Left lung (tissue), 10 donors: Measurements from ENCODE around the gene PRODH2. TPM values are rescaled to one million over a fixed set of nuclear protein-coding genes. Genes with fewer than 3 reads are reported as not detected.

Source experiments
- ATAC-seq: fragments of 200-7000 bp; cut with Tn5 transposase; one replicate; pipeline ENCODE4 v1.9.1; 2020; ENCODE audit warnings: moderate library complexity
- DNase-seq, 4 donors: peaks; one replicate each; pipeline ENCODE4 v3.0.0-alpha.2; 2013 to 2020
- H3K27ac ChIP-seq, 2 donors: fragments of 200-600 bp; sonication (generic) in 1 of 2; one replicate each; pipeline versions ENCODE4 v1.5.0 to v1.8.0; 2020 to 2021
- H3K27me3 ChIP-seq, 2 donors: fragments of 200-600 bp; sonication (generic) in 1 of 2; one replicate each; pipeline versions ENCODE4 v1.5.0 to v1.8.0; 2020 to 2021
- H3K36me3 ChIP-seq, 2 donors: fragments of 200-600 bp; sonication (generic) in 1 of 2; one replicate each; pipeline versions ENCODE4 v1.5.0 to v1.8.0; 2020 to 2021
- H3K4me1 ChIP-seq, 2 donors: fragments of 200-600 bp; one replicate each; pipeline ENCODE4 v1.8.0; 2021
- H3K4me3 ChIP-seq, 2 donors: fragments of 200-600 bp; sonication (generic) in 1 of 2; one replicate each; pipeline versions ENCODE4 v1.5.0 to v1.8.0; 2020 to 2021; ENCODE audit warnings: mild to moderate bottlenecking in 1 of 2
- H3K9me3 ChIP-seq, 2 donors: fragments of 200-600 bp; sonication (generic) in 1 of 2; one replicate each; pipeline versions ENCODE4 v1.5.0 to v1.8.0; 2020 to 2021
- CTCF ChIP-seq, 2 donors: fragments of 200-600 bp; sonication (generic) in 1 of 2; IDR thresholded peaks; one replicate each; pipeline versions ENCODE4 v1.5.0 to v1.8.0; 2021; ENCODE audit warnings: antibody characterized with exemption in 2 of 2
- intact Hi-C, 2 donors: fragments of 100-400 bp; cut with DNase I; formaldehyde crosslinking; loops; one replicate each; pipeline versions ENCODE4 v1.11.2 to v1.14.2; 2022
- polyA plus RNA-seq, 6 donors: library from polyadenylated mRNA; unstranded; fragments of 120-200 nt; gene quantifications; one replicate each; pipeline ENCODE4 v1.2.1, GENCODE V29; 2013; ENCODE audit not compliant: insufficient read length in 6 of 6
- total RNA-seq, 2 donors: library from RNA; stranded (reverse); fragmentation: NEBNext Ultra II Directional; extraction: Animal tissue kit (Norgen Biotek cat#: 25700); gene quantifications; one replicate each; pipeline ENCODE4 v1.2.1, GENCODE V29; 2021
- donor health status: DM: no; HTN: yes; CAD: no.
- donor health status: DM: no; HTN: no; CAD: no.

The PRODH2 gene
- total and polyA plus RNA-seq, 8 donors: 0.15 to 0.31 (median 0.16) TPM; not detected in 5

DNA sequence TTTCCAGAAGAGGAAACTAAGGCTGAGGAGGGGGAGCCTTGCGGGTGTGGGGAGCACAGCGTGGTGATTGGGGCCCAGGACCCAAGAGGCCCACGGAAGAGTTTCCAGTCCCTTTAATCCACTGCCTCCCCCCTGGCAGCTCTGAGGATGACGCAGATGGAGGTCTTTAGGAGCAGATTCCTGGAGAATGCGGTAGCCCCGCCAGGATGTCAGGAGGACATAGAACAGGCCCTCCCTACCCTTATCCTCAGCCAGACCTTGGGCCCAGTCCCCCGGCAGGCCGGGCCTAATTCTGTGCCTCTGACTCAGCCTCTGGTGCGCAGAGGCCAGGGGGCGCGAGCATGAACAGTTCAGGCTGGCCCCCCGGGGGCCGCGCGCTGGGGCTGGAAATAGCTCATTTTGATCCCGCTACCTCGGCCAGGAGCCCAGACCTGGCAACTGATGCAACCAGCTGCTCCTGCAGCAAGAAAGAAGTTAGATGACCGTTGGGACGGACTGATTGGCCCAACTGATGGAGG is 55.4 kb downstream of the PRODH2 start:
- peak; percentile 81 to 92 (median 84) for DNase-seq
- TF ChIP-seq CTCF (IDR thresholded peaks at IDR 0.05): no peak
- Histone ChIP-seq H3K27ac (peak overlapping the region; percentile 86 to 94), H3K4me1 (peaks cover 13 to 41% of the 10 kb centered on the region in 2 donors), H3K36me3 (peaks cover 0 to 38% of the 10 kb centered on the region in 2 donors), H3K27me3 (peaks cover 0 to 21% of the 10 kb centered on the region in 2 donors), H3K9me3 (no peaks in the 10 kb centered on the region), H3K4me3 (peak overlapping the region; percentile 19 to 92)
- ATAC-seq: peak; percentile 39
- intact Hi-C loops: no loop called here

DNA sequence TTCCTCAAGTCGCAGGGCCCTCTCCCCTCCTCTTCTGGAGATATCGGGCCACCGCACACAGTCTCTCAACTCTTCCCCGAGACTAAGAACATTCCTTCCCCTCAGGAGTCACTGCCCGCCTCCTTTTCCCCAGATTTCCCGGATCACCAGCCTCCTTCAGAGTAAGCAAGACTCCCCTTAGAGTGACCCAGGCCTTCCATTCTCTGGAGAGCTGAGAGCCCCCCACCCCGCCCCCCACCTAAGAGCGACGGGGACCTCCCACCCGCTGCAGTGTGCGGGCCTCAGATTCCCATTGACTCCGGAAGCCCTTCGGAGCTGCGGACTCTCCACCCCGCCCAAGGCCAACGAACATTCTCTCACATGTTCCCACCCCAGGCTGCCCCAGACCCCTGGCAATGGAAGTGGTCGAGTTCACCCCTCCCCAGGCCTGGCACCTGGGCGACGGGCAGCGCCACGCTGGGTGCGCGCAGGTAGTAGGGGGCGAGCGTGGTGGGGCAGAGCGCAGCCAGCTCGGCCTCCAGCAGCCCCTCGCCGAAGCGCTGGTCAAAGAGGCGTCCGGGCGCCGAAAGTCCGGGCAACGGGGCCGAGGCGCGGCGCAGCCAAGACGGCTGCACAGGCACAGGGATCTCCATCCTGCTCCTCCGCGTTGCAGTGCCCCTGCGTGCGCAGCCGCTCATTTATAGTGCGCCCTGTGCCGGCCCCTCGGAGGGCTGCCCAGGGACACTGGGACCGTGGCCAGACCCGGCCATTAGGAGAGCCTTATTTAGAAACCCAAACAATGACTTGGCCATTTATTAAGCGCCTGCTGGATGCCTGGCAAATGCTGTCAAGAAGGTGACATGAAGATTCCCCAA is 56.0 kb downstream of the PRODH2 start, which contains the start of gene HSPB6:
HSPB6 (minus strand) TSS at position 653 of the 854 bp plus-strand sequence; CDS start at position 632, 21 bp downstream.
- DNase-seq (peak in 3 of 4 donors; percentile 78 to 85 (median 82)), ATAC-seq (peak; percentile 5)
- peaks cover 0 to 21% of the 10 kb centered on the region in 2 donors for H3K27me3 ChIP-seq
- intact Hi-C loops: no loop called here
- peaks cover 13 to 41% of the 10 kb centered on the region in 2 donors for H3K4me1 ChIP-seq
- peak within 1 kb of the TSS; percentile 21 to 92 for H3K4me3 ChIP-seq
- H3K9me3 ChIP-seq: no peaks in the 10 kb centered on the region
- TF ChIP-seq CTCF (IDR thresholded peaks at IDR 0.05): no peak
- peak within 1 kb of the TSS; percentile 94 to 95 for H3K27ac ChIP-seq
- H3K36me3 ChIP-seq: peaks cover 0 to 38% of the 10 kb centered on the region in 2 donors

- no peak for TF ChIP-seq CTCF (IDR thresholded peaks at IDR 0.05)
- ATAC-seq (peak; percentile 7), DNase-seq (peak in 2 of 4 donors; percentile 69 to 84)
- Histone ChIP-seq H3K4me1 (peaks cover 13 to 41% of the 10 kb centered on the region in 2 donors), H3K9me3 (no peaks in the 10 kb centered on the region), H3K4me3 (peak overlapping the region; percentile 21 to 92), H3K36me3 (peaks cover 0 to 40% of the 10 kb centered on the region in 2 donors), H3K27ac (peak overlapping the region; percentile 86 to 94), H3K27me3 (peaks cover 0 to 21% of the 10 kb centered on the region in 2 donors)
- intact Hi-C loops: no loop called here
Observed at GRCh38 chr19:35755550-35756376, 56.9 kb downstream of the PRODH2 start.

- H3K9me3 ChIP-seq: no peaks in the 10 kb centered on the region
- ATAC-seq: no peak
- intact Hi-C loops: no loop called here
- no peak for DNase-seq
- H3K27me3 ChIP-seq: peaks cover 0 to 21% of the 10 kb centered on the region in 2 donors
- TF ChIP-seq CTCF (IDR thresholded peaks at IDR 0.05): no peak
- peaks cover 0 to 40% of the 10 kb centered on the region in 2 donors for H3K36me3 ChIP-seq
- peak overlapping the region; percentile 21 to 92 for H3K4me3 ChIP-seq
- peaks cover 13 to 44% of the 10 kb centered on the region in 2 donors for H3K4me1 ChIP-seq
- peak overlapping the region in 1 of 2 donors; percentile 94 for H3K27ac ChIP-seq
Observed at GRCh38 chr19:35755131-35755549, 57.5 kb downstream of the PRODH2 start.
